IMR-90 (cell line): ENCODE data around the gene KANK3. TPM values are rescaled to one million over a fixed set of nuclear protein-coding genes. Genes with fewer than 3 reads are reported as not detected.

ENCODE experiments used
- ATAC-seq: fragments of 200-7000 bp; cut with Tn5 transposase; 2 replicates; pipeline ENCODE4 v1.9.1; 2020; ENCODE audit warnings: low read depth, mild to moderate bottlenecking, moderate library complexity
- BruUV-seq: library from RNA; stranded (reverse); fragments of 400-500 nt; replicated peaks from 2 replicates; lab custom pipeline; 2021; lab: Mats Ljungman, UMichigan
- CTCF ChIA-PET: fragments of 300-600 bp; formaldehyde crosslinking; extraction: SDS; loops from one replicate; lab custom pipeline; 2021; ENCODE audit warnings: antibody characterized with exemption; lab: Yijun Ruan, JAX
- POLR2A ChIA-PET: fragments of 300-600 bp; sonication (Branson Sonifier 250); formaldehyde crosslinking; loops from one replicate; lab custom pipeline; 2022; ENCODE audit warnings: antibody characterized with exemption; ENCODE audit not compliant: unreplicated experiment; lab: Charles Lee
- DNase-seq: peaks from one replicate; pipeline ENCODE4 v3.0.0; 2013
- H2AFZ ChIP-seq: replicated peaks from 2 replicates; pipeline ENCODE3; 2013; ENCODE audit warnings: low read length, mild to moderate bottlenecking; ENCODE audit not compliant: poor library complexity
- H2AK5ac ChIP-seq: 2 replicates; pipeline ENCODE4 v1.6.1; 2013; ENCODE audit warnings: low read depth, low read length, inconsistent platforms
- H2AK9ac ChIP-seq: replicated peaks from 2 replicates; pipeline ENCODE3; 2013; ENCODE audit warnings: mild to moderate bottlenecking, low read depth, low read length, moderate library complexity; ENCODE audit not compliant: poor library complexity
- H2BK120ac ChIP-seq: 2 replicates; pipeline ENCODE4 v1.6.1; 2013; ENCODE audit warnings: low read depth, low read length, inconsistent platforms
- H2BK15ac ChIP-seq: 3 replicates; pipeline ENCODE4 v1.6.1; 2013; ENCODE audit warnings: low read depth, low read length, inconsistent platforms
- H2BK20ac ChIP-seq: 2 replicates; pipeline ENCODE4 v1.6.1; 2013; ENCODE audit warnings: low read depth, mild to moderate bottlenecking, inconsistent platforms, low read length, moderate library complexity
- H2BK5ac ChIP-seq: 2 replicates; pipeline ENCODE4 v1.6.1; 2013; ENCODE audit warnings: mild to moderate bottlenecking, low read depth, low read length, inconsistent platforms; ENCODE audit not compliant: poor library complexity, severe bottlenecking
- H3K14ac ChIP-seq: replicated peaks from 2 replicates; pipeline ENCODE4 v1.6.1; 2013; ENCODE audit warnings: low read depth, low read length, inconsistent platforms
- H3K18ac ChIP-seq: 2 replicates; pipeline ENCODE4 v1.6.1; 2013; ENCODE audit warnings: low read depth, low read length, control low read depth
- H3K23ac ChIP-seq: 2 replicates; pipeline ENCODE4 v1.6.1; 2013; ENCODE audit warnings: low read depth, low read length, inconsistent platforms
- H3K27ac ChIP-seq: 2 replicates; pipeline ENCODE4 v1.5.1; 2013; ENCODE audit warnings: mild to moderate bottlenecking, control low read depth, low read length; ENCODE audit not compliant: insufficient read depth
- H3K27me3 ChIP-seq: 2 replicates; pipeline ENCODE4 v1.6.1; 2013; ENCODE audit warnings: low read length; ENCODE audit not compliant: control insufficient read depth, insufficient read depth
- H3K36me3 ChIP-seq: 2 replicates; pipeline ENCODE4 v1.6.1; 2013; ENCODE audit warnings: low read length, mixed read lengths; ENCODE audit not compliant: control insufficient read depth, insufficient read depth
- H3K4ac ChIP-seq: 2 replicates; pipeline ENCODE4 v1.6.1; 2013; ENCODE audit warnings: low read depth, low read length, inconsistent platforms
- H3K4me1 ChIP-seq: 2 replicates; pipeline ENCODE4 v1.6.1; 2013; ENCODE audit warnings: low read length, mixed read lengths; ENCODE audit not compliant: control insufficient read depth, insufficient read depth
- H3K4me2 ChIP-seq: 2 replicates; pipeline ENCODE4 v1.6.1; 2013; ENCODE audit warnings: low read depth, mild to moderate bottlenecking, control low read depth, low read length, moderate library complexity
- H3K4me3 ChIP-seq: 2 replicates; pipeline ENCODE4 v1.5.1; 2013; ENCODE audit warnings: low read depth, mild to moderate bottlenecking, control low read depth, low read length, moderate library complexity; ENCODE audit not compliant: insufficient read depth
- H3K56ac ChIP-seq: 2 replicates; pipeline ENCODE4 v1.6.1; 2013; ENCODE audit warnings: low read length, inconsistent platforms; ENCODE audit not compliant: insufficient read depth; ENCODE audit errors: extremely low read depth
- H3K79me1 ChIP-seq, 2 experiments: 2 replicates each; pipeline ENCODE4 v1.6.1; 2013; ENCODE audit warnings: low read length in 2 of 2, inconsistent platforms in 1 of 2, low read depth in 1 of 2
- H3K9ac ChIP-seq: 2 replicates; pipeline ENCODE4 v1.6.1; 2013; ENCODE audit warnings: low read depth, low read length, control low read depth
- H3K9me1 ChIP-seq: 2 replicates; pipeline ENCODE4 v1.6.1; 2013; ENCODE audit warnings: low read length, inconsistent platforms; ENCODE audit not compliant: insufficient read depth
- H3K9me3 ChIP-seq: 2 replicates; pipeline ENCODE4 v1.6.1; 2013; ENCODE audit warnings: low read length; ENCODE audit not compliant: control insufficient read depth, insufficient read depth
- H4K20me1 ChIP-seq: 2 replicates; pipeline ENCODE4 v1.6.1; 2013; ENCODE audit warnings: low read length, inconsistent platforms; ENCODE audit not compliant: insufficient read depth
- H4K5ac ChIP-seq: 2 replicates; pipeline ENCODE4 v1.6.1; 2013; ENCODE audit warnings: mild to moderate bottlenecking, low read depth, low read length, control low read depth
- H4K8ac ChIP-seq, 2 experiments: 2 replicates each; pipeline ENCODE4 v1.6.1; 2013; ENCODE audit warnings: low read depth in 2 of 2, low read length in 2 of 2, control low read depth in 1 of 2, inconsistent platforms in 1 of 2
- H4K91ac ChIP-seq: 2 replicates; pipeline ENCODE4 v1.6.1; 2013; ENCODE audit warnings: low read depth, low read length, inconsistent platforms; ENCODE audit not compliant: insufficient read depth
- ELK1 ChIP-seq: fragments of 150-350 bp; IDR thresholded peaks from 2 replicates; pipeline ENCODE4 v1.6.1; 2016; ENCODE audit warnings: low read depth, mild to moderate bottlenecking, low read length, moderate library complexity, borderline replicate concordance
- RAD21 ChIP-seq: IDR thresholded peaks from 2 replicates; pipeline ENCODE4 v1.6.1; 2012; ENCODE audit warnings: low read length, improper control_type of control experiment
- RFX5 ChIP-seq: IDR thresholded peaks from 2 replicates; pipeline ENCODE4 v1.8.0; 2012; ENCODE audit warnings: low read depth, mild to moderate bottlenecking, low read length, moderate library complexity
- WGBS, 2 experiments: methylation state at CpG; one replicate each; pipeline versions ENCODE4 v1.1.5 to v1.1.7; 2013; ENCODE audit warnings: missing lambda C conversion rate in 2 of 2; ENCODE audit not compliant: insufficient read length in 1 of 2; ENCODE audit errors: extremely low coverage in 2 of 2; 5-methylcytosine and 5-hydroxymethylcytosine counted together
- dilution Hi-C: fragments of 300-500 bp; cut with HindIII; formaldehyde crosslinking; loops from one replicate; pipeline ENCODE4 v1.14.3; 2018; ENCODE audit warnings: low sequenced_read_pairs; ENCODE audit not compliant: unreplicated experiment
- in situ Hi-C: fragments of 300-500 bp; cut with MboI; formaldehyde crosslinking; loops from 3 replicates; pipeline ENCODE4 v1.14.3; 2019; ENCODE audit warnings: low sequenced_read_pairs, inconsistent platforms, mixed read lengths
- intact Hi-C: fragments of 100-400 bp; cut with micrococcal nuclease; formaldehyde crosslinking; loops from 2 replicates; pipeline ENCODE4 v1.10.0; 2022
- polyA plus RNA-seq, 3 experiments: library from polyadenylated mRNA; depleted of rRNA; stranded (reverse); fragments of >200 nt; gene quantifications; 2 replicates each; pipeline ENCODE4 v1.2.3, GENCODE V29; 2012; ENCODE audit warnings: low replicate concordance in 1 of 3
- total RNA-seq: library from RNA; depleted of rRNA; stranded (reverse); fragments of >200 nt; gene quantifications from 2 replicates; pipeline ENCODE4 v1.2.3, GENCODE V29; 2012
- TF ChIP-seq, protein P1 (sequence below): fragments of 150-350 bp; IDR thresholded peaks from 2 replicates; pipeline ENCODE4 v1.6.1; 2017; ENCODE audit warnings: mild to moderate bottlenecking, antibody characterized with exemption, low read length, low read depth

KANK3 gene
- total and polyA plus RNA-seq, 2 of the 4 experiments (the other 2 are of a cell fraction) = 0.07 TPM; not detected in 1

GRCh38 chr19:8310342-8311055 lies 32.6 kb downstream of the KANK3 start:
- DNase-seq (no peak), ATAC-seq (no peak)
- no TSS peak for BruUV-seq
- dilution Hi-C loops = no loop called here
- in situ Hi-C loops = no loop called here
- Histone ChIP-seq H3K4me1 (peaks cover 5% of the 10 kb centered on the region), H3K27ac (no peak overlapping the region), H2BK5ac (no peak overlapping the region), H3K14ac (no peak overlapping the region), H3K9me1 (no peaks in the 10 kb centered on the region; the same call in 1 of the 2 replicates), H3K9ac (no peak overlapping the region), H3K4me2 (no peak overlapping the region), H3K4me3 (no peak overlapping the region), H3K9me3 (no peaks in the 10 kb centered on the region), H2BK15ac (no peak overlapping the region), H2AFZ (no peak overlapping the region), H3K36me3 (peaks cover 24% of the 10 kb centered on the region), H3K27me3 (no peaks in the 10 kb centered on the region), H2AK9ac (no peak overlapping the region), H4K8ac (no peak overlapping the region), H3K56ac (no peak overlapping the region; the same call in 1 of the 2 replicates), H3K18ac (no peak overlapping the region), H4K5ac (no peak overlapping the region), H2BK20ac (no peak overlapping the region), H2AK5ac (no peak overlapping the region), H2BK120ac (no peak overlapping the region), H3K23ac (no peak overlapping the region), H4K20me1 (no peaks in the 10 kb centered on the region), H4K91ac (no peak overlapping the region), H3K79me1 (peaks cover 6 to 19% of the 10 kb centered on the region in 2 experiments; a peak in 3 of 4 replicates), H3K4ac (no peak overlapping the region)
- intact Hi-C loops = no loop called here
- ChIA-PET POLR2A (no interaction called here), CTCF (interaction anchor here (0.6 to 0.9 kb wide), 2 partner anchors 9 to 123 kb away, joined by 3 to 5 read pairs; no protein-coding TSS in a partner anchor)
- no peak for TF ChIP-seq ELK1
- TF ChIP-seq RFX5 = no peak
- TF ChIP-seq, protein P1, sequence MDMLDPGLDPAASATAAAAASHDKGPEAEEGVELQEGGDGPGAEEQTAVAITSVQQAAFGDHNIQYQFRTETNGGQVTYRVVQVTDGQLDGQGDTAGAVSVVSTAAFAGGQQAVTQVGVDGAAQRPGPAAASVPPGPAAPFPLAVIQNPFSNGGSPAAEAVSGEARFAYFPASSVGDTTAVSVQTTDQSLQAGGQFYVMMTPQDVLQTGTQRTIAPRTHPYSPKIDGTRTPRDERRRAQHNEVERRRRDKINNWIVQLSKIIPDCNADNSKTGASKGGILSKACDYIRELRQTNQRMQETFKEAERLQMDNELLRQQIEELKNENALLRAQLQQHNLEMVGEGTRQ = no peak
- no peak for TF ChIP-seq RAD21
- WGBS, 2 experiments = 90% methylated on average over 4 of the region's 17 CpGs; no CpG with 5 or more reads in 1 of the 2 experiments
